Trophoblast cell (in vitro differentiated cells and primary cell): Measurements from ENCODE around the gene CHD8. TPM values are rescaled to one million over a fixed set of nuclear protein-coding genes. Genes with fewer than 3 reads are reported as not detected.

ENCODE experiments used
- DNase-seq, 2 donors: peaks; one replicate each; pipeline ENCODE4 v3.0.0-alpha.2; 2016
- H2AFZ ChIP-seq: 2 replicates; pipeline ENCODE4 v1.6.1; 2013; ENCODE audit warnings: low read length, moderate library complexity, mild to moderate bottlenecking; ENCODE audit not compliant: insufficient read depth, poor library complexity
- H2AK5ac ChIP-seq: 2 replicates; pipeline ENCODE4 v1.6.1; 2013; ENCODE audit warnings: mild to moderate bottlenecking, low read length
- H2BK120ac ChIP-seq: 2 replicates; pipeline ENCODE4 v1.6.1; 2013; ENCODE audit warnings: low read length, mild to moderate bottlenecking, moderate library complexity; ENCODE audit not compliant: insufficient read depth, poor library complexity
- H2BK12ac ChIP-seq: 2 replicates; pipeline ENCODE4 v1.6.1; 2013; ENCODE audit warnings: mild to moderate bottlenecking, low read length, moderate library complexity
- H2BK5ac ChIP-seq: 2 replicates; pipeline ENCODE4 v1.6.1; 2013; ENCODE audit warnings: low read length, low read depth, moderate library complexity, mild to moderate bottlenecking; ENCODE audit not compliant: poor library complexity
- H3K14ac ChIP-seq: 2 replicates; pipeline ENCODE4 v1.6.1; 2013; ENCODE audit warnings: mild to moderate bottlenecking, low read length
- H3K18ac ChIP-seq: 2 replicates; pipeline ENCODE4 v1.6.1; 2013; ENCODE audit warnings: mild to moderate bottlenecking, low read length
- H3K23ac ChIP-seq: 2 replicates; pipeline ENCODE4 v1.6.1; 2013; ENCODE audit warnings: low read length
- H3K27ac ChIP-seq: 2 replicates; pipeline ENCODE4 v1.5.1; 2013; ENCODE audit warnings: low read depth, mild to moderate bottlenecking, inconsistent platforms, low read length, moderate library complexity
- H3K27me3 ChIP-seq: 2 replicates; pipeline ENCODE4 v1.6.1; 2013; ENCODE audit warnings: inconsistent platforms, mild to moderate bottlenecking, low read length, moderate library complexity; ENCODE audit not compliant: insufficient read depth
- H3K36me3 ChIP-seq, 2 experiments: 1 replicate in 1 of 2; 2 replicates in 1 of 2; pipeline ENCODE4 v1.6.1; 2013; ENCODE audit warnings: low read length in 2 of 2, mild to moderate bottlenecking in 2 of 2, moderate library complexity in 1 of 2; ENCODE audit not compliant: insufficient read depth in 2 of 2, control insufficient read depth in 1 of 2
- H3K4ac ChIP-seq: 2 replicates; pipeline ENCODE4 v1.6.1; 2013; ENCODE audit warnings: low read depth, mild to moderate bottlenecking, low read length, moderate library complexity
- H3K4me1 ChIP-seq, 2 experiments: 1 replicate in 1 of 2; 2 replicates in 1 of 2; pipeline ENCODE4 v1.6.1; 2013; ENCODE audit warnings: low read length in 2 of 2, mild to moderate bottlenecking in 2 of 2, moderate library complexity in 1 of 2; ENCODE audit not compliant: insufficient read depth in 2 of 2, control insufficient read depth in 1 of 2
- H3K4me2 ChIP-seq: 2 replicates; pipeline ENCODE4 v1.6.1; 2013; ENCODE audit warnings: inconsistent platforms, mild to moderate bottlenecking, low read length, moderate library complexity
- H3K4me3 ChIP-seq: 2 replicates; pipeline ENCODE4 v1.5.1; 2013; ENCODE audit warnings: mild to moderate bottlenecking, low read depth, low read length, inconsistent platforms
- H3K79me1 ChIP-seq: one replicate; pipeline ENCODE4 v1.6.1; 2013; ENCODE audit warnings: low read length
- H3K79me2 ChIP-seq: 2 replicates; pipeline ENCODE4 v1.6.1; 2013; ENCODE audit warnings: low read length, mild to moderate bottlenecking; ENCODE audit not compliant: control insufficient read depth, insufficient read depth, poor library complexity
- H3K9ac ChIP-seq: 2 replicates; pipeline ENCODE4 v1.6.1; 2013; ENCODE audit warnings: mild to moderate bottlenecking, low read length
- H3K9me3 ChIP-seq: 2 replicates; pipeline ENCODE4 v1.6.1; 2013; ENCODE audit warnings: low read depth, mild to moderate bottlenecking, control low read depth, inconsistent platforms, low read length; ENCODE audit not compliant: insufficient read depth
- H4K12ac ChIP-seq: 2 replicates; pipeline ENCODE4 v1.6.1; 2013; ENCODE audit warnings: low read depth, mild to moderate bottlenecking, low read length, moderate library complexity
- H4K8ac ChIP-seq: 2 replicates; pipeline ENCODE4 v1.6.1; 2013; ENCODE audit warnings: low read depth, mild to moderate bottlenecking, low read length, moderate library complexity
- H4K91ac ChIP-seq: one replicate; pipeline ENCODE4 v1.6.1; 2013; ENCODE audit warnings: low read depth, mild to moderate bottlenecking, low read length, moderate library complexity
- WGBS: extraction: QIAGEN DNeasy Blood & Tissue Kit; methylation state at CpG from one replicate; pipeline ENCODE4 v1.1.7; 2013; ENCODE audit warnings: missing lambda C conversion rate; ENCODE audit not compliant: insufficient read length, insufficient coverage; ENCODE audit errors: extremely low coverage; 5-methylcytosine and 5-hydroxymethylcytosine counted together
- polyA plus RNA-seq: library from polyadenylated mRNA; stranded (reverse); fragments of 200-250 nt; gene quantifications from 2 replicates; pipeline ENCODE4 v1.2.3, GENCODE V29; 2013

The CHD8 gene
- polyA plus RNA-seq, result 58.2 and 59.2 TPM in 2 replicates

- Histone ChIP-seq H3K14ac (peak within 1 kb of the TSS; percentile 82), H4K91ac (peak within 1 kb of the TSS; percentile 83), H2AK5ac (no peak within 1 kb of the TSS), H3K79me1 (peaks cover 6% of the 10 kb centered on the region), H2BK5ac (peak within 1 kb of the TSS; percentile 66), H3K9ac (peak within 1 kb of the TSS; percentile 73), H3K4me3 (peak within 1 kb of the TSS; percentile 83), H3K36me3 (peaks cover 3 to 6% of the 10 kb centered on the region in 2 experiments), H4K12ac (peak within 1 kb of the TSS; percentile 49), H2BK12ac (no peak within 1 kb of the TSS), H3K27me3 (no peaks in the 10 kb centered on the region), H3K9me3 (no peaks in the 10 kb centered on the region), H3K79me2 (peaks cover 15% of the 10 kb centered on the region), H4K8ac (peak within 1 kb of the TSS; percentile 91), H3K4me1 (peaks cover 4 to 7% of the 10 kb centered on the region in 2 experiments), H2AFZ (peak within 1 kb of the TSS; percentile 61), H3K27ac (peak within 1 kb of the TSS; percentile 81), H3K23ac (no peak within 1 kb of the TSS), H3K18ac (peak within 1 kb of the TSS; percentile 74), H3K4ac (peak within 1 kb of the TSS; percentile 30), H3K4me2 (peak within 1 kb of the TSS; percentile 83), H2BK120ac (peak within 1 kb of the TSS; percentile 41)
- WGBS, result no CpG with 5 or more reads among the region's 36 CpGs
- peak; percentile 100 for DNase-seq
These were observed at the start of gene CHD8 for GRCh38 chr14:21455912-21456667. TSS of gene CHD8 (minus strand) at chr14:21456123. CDS start at chr14:21431643, 24,480 bp downstream.

GRCh38 chr14:21505012-21505553 lies 49.2 kb upstream of the CHD8 start:
- Histone ChIP-seq H3K4me1 (peaks cover 0 to 3% of the 10 kb centered on the region in 2 experiments), H4K8ac (no peak overlapping the region), H4K12ac (no peak overlapping the region), H3K36me3 (peaks cover 30 to 31% of the 10 kb centered on the region in 2 experiments), H2BK5ac (no peak overlapping the region), H3K4ac (no peak overlapping the region), H3K79me1 (no peaks in the 10 kb centered on the region), H3K9me3 (peaks cover 2% of the 10 kb centered on the region), H3K9ac (no peak overlapping the region), H2BK12ac (no peak overlapping the region), H2AK5ac (no peak overlapping the region), H3K23ac (no peak overlapping the region), H3K18ac (no peak overlapping the region), H3K4me2 (no peak overlapping the region), H4K91ac (no peak overlapping the region), H2BK120ac (no peak overlapping the region), H2AFZ (no peak overlapping the region), H3K4me3 (no peak overlapping the region), H3K27me3 (no peaks in the 10 kb centered on the region), H3K79me2 (peaks cover 5% of the 10 kb centered on the region), H3K14ac (no peak overlapping the region), H3K27ac (no peak overlapping the region)
- DNase-seq, result no peak

- WGBS, result no CpG with 5 or more reads among the region's 4 CpGs
- Histone ChIP-seq H3K23ac (no peak overlapping the region), H3K14ac (no peak overlapping the region)
These were observed 47.5 kb upstream of the CHD8 start for GRCh38 chr14:21503376-21503775.

GRCh38 chr14:21501568-21501967 lies 45.6 kb upstream of the CHD8 start:
- H2AFZ ChIP-seq, result no peak overlapping the region
- no peaks in the 10 kb centered on the region for H3K4me1 ChIP-seq
- WGBS, result no CpG with 5 or more reads among the region's 5 CpGs
- H3K79me2 ChIP-seq, result no peaks in the 10 kb centered on the region
- H2BK5ac ChIP-seq, result no peak overlapping the region
- no peak overlapping the region for H4K8ac ChIP-seq
- no peak for DNase-seq
- no peak overlapping the region for H3K23ac ChIP-seq
- H3K36me3 ChIP-seq, result peaks cover 30 to 45% of the 10 kb centered on the region in 2 experiments
- no peaks in the 10 kb centered on the region for H3K27me3 ChIP-seq
- no peak overlapping the region for H3K27ac ChIP-seq
- H3K9ac ChIP-seq, result no peak overlapping the region
- H2BK12ac ChIP-seq, result no peak overlapping the region
- H2BK120ac ChIP-seq, result no peak overlapping the region
- H4K12ac ChIP-seq, result no peak overlapping the region
- no peaks in the 10 kb centered on the region for H3K9me3 ChIP-seq
- no peak overlapping the region for H3K4me2 ChIP-seq
- no peak overlapping the region for H3K4ac ChIP-seq
- H4K91ac ChIP-seq, result no peak overlapping the region
- no peaks in the 10 kb centered on the region for H3K79me1 ChIP-seq
- no peak overlapping the region for H3K4me3 ChIP-seq
- no peak overlapping the region for H3K18ac ChIP-seq
- no peak overlapping the region for H2AK5ac ChIP-seq
- H3K14ac ChIP-seq, result no peak overlapping the region

More at GRCh38 chr14:21503376-21503775, 47.5 kb upstream of the CHD8 start:
- Histone ChIP-seq H4K12ac (no peak overlapping the region), H3K9ac (no peak overlapping the region), H3K4me2 (no peak overlapping the region), H2AFZ (no peak overlapping the region), H3K27ac (no peak overlapping the region), H3K4me1 (no peaks in the 10 kb centered on the region), H2AK5ac (no peak overlapping the region), H3K18ac (no peak overlapping the region), H3K4ac (no peak overlapping the region), H3K79me2 (no peaks in the 10 kb centered on the region), H4K8ac (no peak overlapping the region), H3K79me1 (no peaks in the 10 kb centered on the region), H3K9me3 (peaks cover 2% of the 10 kb centered on the region), H3K4me3 (no peak overlapping the region), H3K36me3 (peaks cover 30 to 39% of the 10 kb centered on the region in 2 experiments), H3K27me3 (no peaks in the 10 kb centered on the region), H4K91ac (no peak overlapping the region), H2BK12ac (no peak overlapping the region), H2BK5ac (no peak overlapping the region), H2BK120ac (no peak overlapping the region)
- no peak for DNase-seq
